HFFc6 (cell line): ENCODE results near the gene CYP8B1. TPM values are rescaled to one million over a fixed set of nuclear protein-coding genes. Genes with fewer than 3 reads are reported as not detected.

Experiments used
- DNase-seq: peaks from one replicate; pipeline ENCODE4 v3.0.0-alpha.2; 2018
- H3K27ac Mint-ChIP-seq: 2 replicates; pipeline ENCODE4 v1.8.0; 2020; ENCODE audit warnings: mild to moderate bottlenecking, mixed read lengths
- H3K27me3 Mint-ChIP-seq: 2 replicates; pipeline ENCODE4 v1.8.0; 2021; ENCODE audit warnings: mild to moderate bottlenecking, moderate library complexity, mixed read lengths; ENCODE audit not compliant: insufficient read depth
- H3K36me3 Mint-ChIP-seq: 2 replicates; pipeline ENCODE4 v1.8.0; 2021; ENCODE audit warnings: low read depth, mixed read lengths
- H3K4me1 Mint-ChIP-seq: 2 replicates; pipeline ENCODE4 v1.8.0; 2020; ENCODE audit warnings: low read depth, mixed read lengths
- H3K4me3 Mint-ChIP-seq: 2 replicates; pipeline ENCODE4 v1.8.0; 2020; ENCODE audit warnings: mild to moderate bottlenecking, moderate library complexity, mixed read lengths
- H3K9me3 Mint-ChIP-seq: 2 replicates; pipeline ENCODE4 v1.8.0; 2020; ENCODE audit warnings: mild to moderate bottlenecking, mixed read lengths
- CTCF ChIP-seq: fragments of 200-600 bp; sonication (generic); IDR thresholded peaks from 2 replicates; pipeline ENCODE4 v1.5.0; 2021; ENCODE audit warnings: antibody characterized with exemption, mild to moderate bottlenecking
- total RNA-seq, 6 experiments: library from RNA; stranded (reverse); fragmentation: NEBNext Ultra II Directional; extraction: Animal tissue kit (Norgen Biotek cat#: 25700); gene quantifications; 2 replicates in 1 of 6; 3 replicates in 5 of 6; pipeline ENCODE4 v1.2.3, GENCODE V29; 2021

CYP8B1 gene
- total RNA-seq, 6 experiments from 2014 or later, result not detected

- H3K27me3 Mint-ChIP-seq, result peaks cover 22% of the 10 kb centered on the region
- H3K4me1 Mint-ChIP-seq, result peaks cover 7% of the 10 kb centered on the region
- no peak overlapping the region for H3K27ac Mint-ChIP-seq
- peak; percentile 34; the same call in 1 of the 2 replicates for TF ChIP-seq CTCF
- H3K36me3 Mint-ChIP-seq, result no peaks in the 10 kb centered on the region
- no peak overlapping the region for H3K4me3 Mint-ChIP-seq
- H3K9me3 Mint-ChIP-seq, result no peaks in the 10 kb centered on the region
- DNase-seq, result no peak
These were observed 39.2 kb downstream of the CYP8B1 start for GRCh38 chr3:42836150-42837123.

GRCh38 chr3:42831321-42831713 lies 44.4 kb downstream of the CYP8B1 start:
- no peak overlapping the region for H3K4me3 Mint-ChIP-seq
- peaks cover 24% of the 10 kb centered on the region for H3K27me3 Mint-ChIP-seq
- H3K36me3 Mint-ChIP-seq, result no peaks in the 10 kb centered on the region
- peak; percentile 61 for DNase-seq
- H3K9me3 Mint-ChIP-seq, result no peaks in the 10 kb centered on the region
- no peaks in the 10 kb centered on the region for H3K4me1 Mint-ChIP-seq
- peak; percentile 90 for TF ChIP-seq CTCF
- no peak overlapping the region for H3K27ac Mint-ChIP-seq

- DNase-seq, result no peak
- no peak overlapping the region for H3K4me3 Mint-ChIP-seq
- H3K9me3 Mint-ChIP-seq, result no peaks in the 10 kb centered on the region
- H3K27me3 Mint-ChIP-seq, result peaks cover 21% of the 10 kb centered on the region
- no peaks in the 10 kb centered on the region for H3K4me1 Mint-ChIP-seq
- H3K36me3 Mint-ChIP-seq, result no peaks in the 10 kb centered on the region
- TF ChIP-seq CTCF, result peak; percentile 54; the same call in 1 of the 2 replicates
- no peak overlapping the region for H3K27ac Mint-ChIP-seq
These were observed 45.0 kb downstream of the CYP8B1 start for GRCh38 chr3:42830437-42831320.

- Mint-ChIP-seq H3K9me3 (no peaks in the 10 kb centered on the region), H3K4me1 (no peaks in the 10 kb centered on the region), H3K27ac (no peak overlapping the region), H3K4me3 (no peak overlapping the region), H3K36me3 (no peaks in the 10 kb centered on the region), H3K27me3 (peaks cover 17% of the 10 kb centered on the region)
- TF ChIP-seq CTCF, result no peak
- DNase-seq, result no peak
These were observed 45.8 kb downstream of the CYP8B1 start for GRCh38 chr3:42829628-42830436.

- Mint-ChIP-seq H3K4me1 (no peaks in the 10 kb centered on the region), H3K27me3 (peaks cover 17% of the 10 kb centered on the region), H3K27ac (no peak overlapping the region), H3K36me3 (no peaks in the 10 kb centered on the region), H3K4me3 (no peak overlapping the region), H3K9me3 (no peaks in the 10 kb centered on the region)
- DNase-seq, result no peak
- TF ChIP-seq CTCF, result no peak
These were observed 46.5 kb downstream of the CYP8B1 start for GRCh38 chr3:42829083-42829627.
